Natural killer cell (primary cell): ENCODE results near the gene KIF2A. TPM values are rescaled to one million over a fixed set of nuclear protein-coding genes. Genes with fewer than 3 reads are reported as not detected.
"Not testable (repeated sequence)": the region's sequence is repeated elsewhere in the genome, so short reads cannot be mapped to it uniquely, and the experiment has no call there.

Source experiments
- ATAC-seq, 3 donors: fragments of 150-1000 bp in 2 of 3; fragments of 200-7000 bp in 1 of 3; cut with Tn5 transposase; 1 replicate in 1 of 3; 2 replicates in 2 of 3; pipeline ENCODE4 v1.10.0; 2021; ENCODE audit warnings: mild to moderate bottlenecking in 2 of 3, moderate library complexity in 2 of 3
- DNase-seq, 2 donors: peaks; one replicate each; pipeline versions ENCODE4 v3.0.0 to v3.0.0-alpha.2; 2013 to 2021; ENCODE audit warnings: mixed read lengths in 1 of 2
- H3K27ac ChIP-seq: one replicate; pipeline ENCODE4 v1.5.1; 2013; ENCODE audit warnings: mild to moderate bottlenecking, low read length
- H3K27me3 ChIP-seq: one replicate; pipeline ENCODE4 v1.6.1; 2013; ENCODE audit warnings: low read length; ENCODE audit not compliant: control insufficient read depth, insufficient read depth
- H3K36me3 ChIP-seq: one replicate; pipeline ENCODE4 v1.6.1; 2013; ENCODE audit warnings: low read length; ENCODE audit not compliant: control insufficient read depth, insufficient read depth
- H3K4me1 ChIP-seq: one replicate; pipeline ENCODE4 v1.6.1; 2013; ENCODE audit warnings: low read length; ENCODE audit not compliant: control insufficient read depth, insufficient read depth
- H3K4me3 ChIP-seq: one replicate; pipeline ENCODE4 v1.5.1; 2013; ENCODE audit warnings: low read length
- H3K9me3 ChIP-seq: one replicate; pipeline ENCODE4 v1.6.1; 2013; ENCODE audit warnings: low read length; ENCODE audit not compliant: control insufficient read depth, insufficient read depth
- H3K27ac Mint-ChIP-seq, 2 donors: one replicate each; pipeline ENCODE4 v1.8.0; 2022; ENCODE audit warnings: mild to moderate bottlenecking in 2 of 2, mixed read lengths in 2 of 2, moderate library complexity in 1 of 2
- H3K27me3 Mint-ChIP-seq, 2 donors: one replicate each; pipeline ENCODE4 v1.8.0; 2022; ENCODE audit warnings: low read depth in 2 of 2, mixed read lengths in 2 of 2
- H3K36me3 Mint-ChIP-seq: one replicate; pipeline ENCODE4 v1.8.0; 2022; ENCODE audit warnings: mixed read lengths
- H3K4me1 Mint-ChIP-seq, 2 donors: one replicate each; pipeline ENCODE4 v1.8.0; 2022; ENCODE audit warnings: mixed read lengths in 2 of 2
- H3K4me3 Mint-ChIP-seq: one replicate; pipeline ENCODE4 v1.8.0; 2022; ENCODE audit warnings: mild to moderate bottlenecking, moderate library complexity, mixed read lengths
- H3K9me3 Mint-ChIP-seq, 2 donors: one replicate each; pipeline ENCODE4 v1.8.0; 2022; ENCODE audit warnings: mixed read lengths in 2 of 2
- WGBS: methylation state at CpG from one replicate; pipeline ENCODE4 v1.1.7; 2013; ENCODE audit warnings: missing lambda C conversion rate; ENCODE audit not compliant: insufficient coverage; 5-methylcytosine and 5-hydroxymethylcytosine counted together
- intact Hi-C: fragments of 100-400 bp; cut with micrococcal nuclease; formaldehyde crosslinking; loops from one replicate; pipeline ENCODE4 v1.14.2; 2022
- total RNA-seq, 4 donors: library from RNA; stranded (reverse); fragments of 120-200 nt in 1 of 4; gene quantifications; one replicate each; pipeline versions ENCODE4 v1.2.3 to v1.2.4, GENCODE V29; 2013 to 2022
- TF ChIP-seq, protein P1 (sequence below): fragments of 200-600 bp; IDR thresholded peaks from one replicate; pipeline ENCODE4 v1.8.0; 2022; ENCODE audit warnings: antibody characterized with exemption

KIF2A gene
- total RNA-seq, 3 donors from 2014 or later (not counting 1 experiment from before 2014, with no cell fraction given), result 80.4 to 95.2 (median 80.6) TPM

DNA sequence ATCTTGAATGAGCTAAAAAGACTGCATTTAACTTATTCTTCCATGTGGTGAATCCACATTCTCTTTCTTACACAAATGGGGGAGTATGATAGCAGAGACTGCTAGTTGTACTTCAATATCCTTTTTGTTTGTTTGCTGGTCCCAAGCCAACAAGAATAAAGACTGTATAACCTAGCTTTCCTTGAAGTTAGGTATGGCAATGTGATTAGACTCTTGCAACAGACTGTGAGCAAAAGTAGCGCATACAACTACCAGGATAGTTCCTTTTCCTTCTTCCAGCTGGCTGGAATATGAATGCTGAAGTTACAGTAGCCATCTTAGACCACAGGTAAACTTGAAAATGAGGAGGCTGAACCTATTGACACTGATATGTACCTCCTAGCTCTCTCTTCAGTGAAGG lies 17.9 kb upstream of the KIF2A start:
- H3K27me3 Mint-ChIP-seq, result peaks cover under 1 to 4% of the 10 kb centered on the region in 2 donors
- H3K4me1 Mint-ChIP-seq, result peaks cover 10 to 20% of the 10 kb centered on the region in 2 donors
- Histone ChIP-seq H3K9me3 (no peaks in the 10 kb centered on the region), H3K27me3 (no peaks in the 10 kb centered on the region), H3K4me3 (no peak overlapping the region), H3K27ac (no peak overlapping the region), H3K4me1 (peaks cover 9% of the 10 kb centered on the region), H3K36me3 (no peaks in the 10 kb centered on the region)
- no peak overlapping the region for H3K4me3 Mint-ChIP-seq
- no peaks in the 10 kb centered on the region for H3K9me3 Mint-ChIP-seq
- H3K27ac Mint-ChIP-seq, result no peak overlapping the region
- WGBS, result 100% methylated on average over 1 of the region's 1 CpG
- DNase-seq (no peak), ATAC-seq (no peak)
- H3K36me3 Mint-ChIP-seq, result no peaks in the 10 kb centered on the region
- intact Hi-C loops, result loop anchor here (5.0 kb wide), 1 partner anchor 64 kb away; no protein-coding TSS in a partner anchor
- TF ChIP-seq, protein P1, sequence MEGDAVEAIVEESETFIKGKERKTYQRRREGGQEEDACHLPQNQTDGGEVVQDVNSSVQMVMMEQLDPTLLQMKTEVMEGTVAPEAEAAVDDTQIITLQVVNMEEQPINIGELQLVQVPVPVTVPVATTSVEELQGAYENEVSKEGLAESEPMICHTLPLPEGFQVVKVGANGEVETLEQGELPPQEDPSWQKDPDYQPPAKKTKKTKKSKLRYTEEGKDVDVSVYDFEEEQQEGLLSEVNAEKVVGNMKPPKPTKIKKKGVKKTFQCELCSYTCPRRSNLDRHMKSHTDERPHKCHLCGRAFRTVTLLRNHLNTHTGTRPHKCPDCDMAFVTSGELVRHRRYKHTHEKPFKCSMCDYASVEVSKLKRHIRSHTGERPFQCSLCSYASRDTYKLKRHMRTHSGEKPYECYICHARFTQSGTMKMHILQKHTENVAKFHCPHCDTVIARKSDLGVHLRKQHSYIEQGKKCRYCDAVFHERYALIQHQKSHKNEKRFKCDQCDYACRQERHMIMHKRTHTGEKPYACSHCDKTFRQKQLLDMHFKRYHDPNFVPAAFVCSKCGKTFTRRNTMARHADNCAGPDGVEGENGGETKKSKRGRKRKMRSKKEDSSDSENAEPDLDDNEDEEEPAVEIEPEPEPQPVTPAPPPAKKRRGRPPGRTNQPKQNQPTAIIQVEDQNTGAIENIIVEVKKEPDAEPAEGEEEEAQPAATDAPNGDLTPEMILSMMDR, result no peak

DNA sequence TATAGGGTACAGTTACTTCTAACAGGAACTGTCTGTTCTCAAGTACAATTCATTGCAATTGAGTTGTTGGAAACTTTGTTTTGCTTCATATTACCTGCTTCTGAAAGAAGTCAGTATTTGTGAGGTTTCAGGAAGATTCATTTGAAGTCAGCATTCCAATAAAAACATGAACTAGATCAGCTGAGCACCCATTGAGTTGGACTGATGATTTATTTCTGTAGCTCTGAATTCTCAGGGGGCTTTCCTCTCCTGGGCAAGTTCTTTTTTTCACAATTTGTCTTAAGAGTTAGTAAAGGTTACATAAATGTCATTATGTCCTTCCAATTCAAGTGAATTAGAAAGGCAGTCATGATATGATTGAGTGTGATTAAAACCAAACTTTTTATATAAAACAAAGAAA lies 16.2 kb upstream of the KIF2A start:
- ATAC-seq (no peak), DNase-seq (no peak)
- no peaks in the 10 kb centered on the region for H3K36me3 Mint-ChIP-seq
- Histone ChIP-seq H3K27ac (no peak overlapping the region), H3K9me3 (no peaks in the 10 kb centered on the region), H3K4me3 (no peak overlapping the region), H3K36me3 (no peaks in the 10 kb centered on the region), H3K4me1 (peaks cover 9% of the 10 kb centered on the region), H3K27me3 (no peaks in the 10 kb centered on the region)
- peaks cover 10 to 20% of the 10 kb centered on the region in 2 donors for H3K4me1 Mint-ChIP-seq
- intact Hi-C loops, result loop anchor here (5.0 kb wide), 1 partner anchor 62 kb away; no protein-coding TSS in a partner anchor
- peaks cover 0 to 9% of the 10 kb centered on the region in 2 donors for H3K27me3 Mint-ChIP-seq
- no peak overlapping the region for H3K4me3 Mint-ChIP-seq
- no peaks in the 10 kb centered on the region for H3K9me3 Mint-ChIP-seq
- TF ChIP-seq, protein P1, result no peak
- H3K27ac Mint-ChIP-seq, result no peak overlapping the region

DNA sequence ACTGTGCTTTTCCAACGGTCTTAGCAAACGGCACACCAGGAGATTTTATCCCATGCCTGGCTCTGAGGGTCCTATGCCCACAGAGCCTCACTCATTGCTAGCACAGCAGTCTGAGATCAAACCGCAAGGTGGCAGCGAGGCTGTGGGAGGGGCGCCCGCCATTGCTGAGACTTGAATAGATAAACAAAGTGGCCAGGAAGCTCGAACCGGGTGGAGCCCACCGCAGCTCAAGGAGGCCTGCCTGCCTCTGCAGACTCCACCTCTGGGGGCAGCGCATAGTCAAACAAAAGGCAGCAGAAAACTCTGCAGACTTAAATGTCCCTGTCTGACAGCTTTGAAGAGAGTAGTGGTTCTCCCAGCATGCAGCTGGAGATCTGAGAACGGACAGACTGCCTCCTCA lies 14.2 kb upstream of the KIF2A start:
- H3K9me3 Mint-ChIP-seq, H3K4me1 Mint-ChIP-seq, H3K27me3 Mint-ChIP-seq, H3K27ac ChIP-seq, H3K36me3 ChIP-seq, H3K36me3 Mint-ChIP-seq, H3K9me3 ChIP-seq, H3K4me3 Mint-ChIP-seq, H3K27me3 ChIP-seq, H3K4me3 ChIP-seq, ATAC-seq, H3K27ac Mint-ChIP-seq, intact Hi-C loops: not testable (repeated sequence)
- H3K4me1 ChIP-seq, result peaks cover 17% of the 10 kb centered on the region
- DNase-seq, result peak; percentile 18 to 79
- 67% methylated on average over 11 of the region's 11 CpGs for WGBS

DNA sequence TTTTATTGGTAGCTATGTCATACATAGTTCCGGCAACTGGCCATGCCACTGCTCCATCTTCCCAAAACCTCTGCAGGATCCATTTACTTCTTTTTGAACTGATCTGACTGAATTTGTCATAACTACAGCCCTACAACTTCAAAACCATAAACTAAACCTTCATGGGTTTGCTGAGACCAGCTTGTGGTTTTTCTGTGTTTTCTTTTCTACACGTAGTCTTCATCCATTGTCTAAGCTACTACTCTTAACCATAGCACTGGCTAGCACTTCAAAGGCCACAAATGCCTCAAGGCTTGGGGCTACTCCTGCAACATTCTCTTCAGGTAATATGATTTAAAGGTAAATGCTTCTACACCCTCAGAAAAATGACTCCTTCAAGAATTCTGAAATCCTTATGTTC lies 9.0 kb upstream of the KIF2A start:
- peak in 1 of 3 donors; percentile 61 for ATAC-seq
- WGBS, result 49% methylated on average over 2 of the region's 2 CpGs
- intact Hi-C loops, result no loop called here
- peak in 1 of 2 donors; percentile 55 for DNase-seq
- peaks cover 21% of the 10 kb centered on the region for H3K4me1 ChIP-seq
- H3K27ac Mint-ChIP-seq, result no peak overlapping the region
- no peaks in the 10 kb centered on the region for H3K9me3 Mint-ChIP-seq
- H3K9me3 ChIP-seq, result no peaks in the 10 kb centered on the region
- H3K27me3 ChIP-seq, result peaks cover 2% of the 10 kb centered on the region
- H3K4me3 ChIP-seq, result no peak overlapping the region
- H3K27me3 Mint-ChIP-seq, result peaks cover 0 to 13% of the 10 kb centered on the region in 2 donors
- TF ChIP-seq, protein P1, result no peak
- no peak overlapping the region for H3K4me3 Mint-ChIP-seq
- no peaks in the 10 kb centered on the region for H3K36me3 ChIP-seq
- H3K36me3 Mint-ChIP-seq, result no peaks in the 10 kb centered on the region
- H3K4me1 Mint-ChIP-seq, result peaks cover 10 to 12% of the 10 kb centered on the region in 2 donors
- no peak overlapping the region for H3K27ac ChIP-seq
